H9 (cell line): Measurements from ENCODE around the gene CALHM5. TPM values are rescaled to one million over a fixed set of nuclear protein-coding genes. Genes with fewer than 3 reads are reported as not detected.

ENCODE experiments used
- DNase-seq: peaks from one replicate; pipeline ENCODE4 v3.0.0-alpha.2; 2017
- H2AFZ ChIP-seq: one replicate; pipeline ENCODE4 v1.6.1; 2013; ENCODE audit warnings: mild to moderate bottlenecking, low read length, control low read depth, moderate library complexity
- H2AK5ac ChIP-seq: 2 replicates; pipeline ENCODE4 v1.6.1; 2013; ENCODE audit warnings: low read length, control low read depth, mixed read lengths; ENCODE audit not compliant: insufficient read length
- H2BK120ac ChIP-seq: one replicate; pipeline ENCODE4 v1.6.1; 2013; ENCODE audit warnings: low read depth, mild to moderate bottlenecking, low read length, control low read depth, inconsistent platforms; ENCODE audit not compliant: poor library complexity, severe bottlenecking
- H2BK12ac ChIP-seq: 2 replicates; pipeline ENCODE4 v1.6.1; 2013; ENCODE audit warnings: low read length, control low read depth, mixed read lengths, low read depth; ENCODE audit not compliant: insufficient read length
- H2BK15ac ChIP-seq: 2 replicates; pipeline ENCODE4 v1.6.1; 2013; ENCODE audit warnings: low read depth, low read length, control low read depth
- H2BK20ac ChIP-seq: one replicate; pipeline ENCODE4 v1.6.1; 2013; ENCODE audit warnings: low read depth, mild to moderate bottlenecking, low read length, control low read depth, inconsistent platforms; ENCODE audit not compliant: poor library complexity, severe bottlenecking
- H2BK5ac ChIP-seq: 2 replicates; pipeline ENCODE4 v1.6.1; 2013; ENCODE audit warnings: low read length, control low read depth, mixed read lengths; ENCODE audit not compliant: insufficient read length
- H3K14ac ChIP-seq: 2 replicates; pipeline ENCODE4 v1.6.1; 2013; ENCODE audit warnings: low read length, control low read depth; ENCODE audit not compliant: insufficient read depth
- H3K18ac ChIP-seq: 2 replicates; pipeline ENCODE4 v1.6.1; 2013; ENCODE audit warnings: low read depth, mild to moderate bottlenecking, mixed read lengths, low read length, control low read depth; ENCODE audit not compliant: insufficient read length
- H3K23ac ChIP-seq: 2 replicates; pipeline ENCODE4 v1.6.1; 2013; ENCODE audit warnings: low read length, control low read depth, mixed read lengths, low read depth; ENCODE audit not compliant: insufficient read length
- H3K23me2 ChIP-seq: 2 replicates; pipeline ENCODE4 v1.6.1; 2013; ENCODE audit warnings: low read depth, mild to moderate bottlenecking, mixed read lengths, low read length, control low read depth; ENCODE audit not compliant: insufficient read length, poor library complexity, severe bottlenecking
- H3K27ac ChIP-seq: 2 replicates; pipeline ENCODE4 v1.5.1; 2013; ENCODE audit warnings: low read length, control low read depth, mixed read lengths, low read depth; ENCODE audit not compliant: insufficient read length
- H3K27me3 ChIP-seq: 2 replicates; pipeline ENCODE4 v1.6.1; 2013; ENCODE audit warnings: low read length, control low read depth, inconsistent platforms; ENCODE audit not compliant: insufficient read depth
- H3K4ac ChIP-seq: 2 replicates; pipeline ENCODE4 v1.6.1; 2013; ENCODE audit warnings: low read depth, mild to moderate bottlenecking, control low read depth, inconsistent platforms, low read length, moderate library complexity
- H3K4me1 ChIP-seq: 2 replicates; pipeline ENCODE4 v1.6.1; 2013; ENCODE audit warnings: low read length, control low read depth, inconsistent platforms; ENCODE audit not compliant: insufficient read depth
- H3K4me2 ChIP-seq: 2 replicates; pipeline ENCODE4 v1.6.1; 2013; ENCODE audit warnings: low read length, control low read depth, mixed read lengths; ENCODE audit not compliant: insufficient read length, insufficient read depth
- H3K56ac ChIP-seq: 2 replicates; pipeline ENCODE4 v1.6.1; 2013; ENCODE audit warnings: low read depth, mild to moderate bottlenecking, mixed read lengths, low read length, control low read depth; ENCODE audit not compliant: insufficient read length
- H3K79me1 ChIP-seq: 2 replicates; pipeline ENCODE4 v1.6.1; 2013; ENCODE audit warnings: low read depth, mild to moderate bottlenecking, moderate library complexity, low read length, control low read depth, inconsistent platforms; ENCODE audit not compliant: insufficient read depth, poor library complexity, severe bottlenecking
- H3K79me2 ChIP-seq: 2 replicates; pipeline ENCODE4 v1.6.1; 2013; ENCODE audit warnings: low read length, control low read depth, inconsistent platforms; ENCODE audit not compliant: insufficient read depth
- H3K9ac ChIP-seq: 2 replicates; pipeline ENCODE4 v1.6.1; 2013; ENCODE audit warnings: low read length, control low read depth, mixed read lengths; ENCODE audit not compliant: insufficient read length; ENCODE audit errors: extremely low read depth
- H3K9me3 ChIP-seq: one replicate; pipeline ENCODE4 v1.6.1; 2013; ENCODE audit warnings: low read depth, low read length, inconsistent platforms; ENCODE audit not compliant: control insufficient read depth
- H3T11ph ChIP-seq: one replicate; pipeline ENCODE4 v1.6.1; 2013; ENCODE audit warnings: mild to moderate bottlenecking, low read length, control low read depth, inconsistent platforms
- H4K20me1 ChIP-seq: one replicate; pipeline ENCODE4 v1.6.1; 2013; ENCODE audit not compliant: control insufficient read depth, insufficient read length, insufficient read depth
- H4K5ac ChIP-seq: 2 replicates; pipeline ENCODE4 v1.6.1; 2013; ENCODE audit warnings: low read depth, mild to moderate bottlenecking, mixed read lengths, low read length, control low read depth; ENCODE audit not compliant: insufficient read length
- H4K8ac ChIP-seq: replicated peaks from 2 replicates; pipeline ENCODE4 v1.6.1; 2013; ENCODE audit warnings: low read length, control low read depth, mixed read lengths, low read depth; ENCODE audit not compliant: insufficient read length
- H4K91ac ChIP-seq: 2 replicates; pipeline ENCODE4 v1.6.1; 2013; ENCODE audit warnings: low read depth, mild to moderate bottlenecking, moderate library complexity, mixed read lengths, low read length, control low read depth; ENCODE audit not compliant: insufficient read length
- H3K27ac Mint-ChIP-seq, 3 experiments: 2 replicates in 2 of 3; 3 replicates in 1 of 3; pipeline ENCODE4 v1.8.0; 2020 to 2021; ENCODE audit warnings: mixed read lengths in 3 of 3, mild to moderate bottlenecking in 1 of 3, moderate library complexity in 1 of 3
- H3K27me3 Mint-ChIP-seq: 2 replicates; pipeline ENCODE4 v1.8.0; 2021; ENCODE audit warnings: low read depth, mild to moderate bottlenecking, moderate library complexity, mixed read lengths
- H3K36me3 Mint-ChIP-seq, 3 experiments: 2 replicates in 2 of 3; 3 replicates in 1 of 3; pipeline ENCODE4 v1.8.0; 2020 to 2021; ENCODE audit warnings: low read depth in 3 of 3, mixed read lengths in 3 of 3; ENCODE audit not compliant: insufficient read depth in 1 of 3
- H3K4me1 Mint-ChIP-seq, 2 experiments: 2 replicates each; pipeline ENCODE4 v1.8.0; 2020; ENCODE audit warnings: mixed read lengths in 2 of 2
- H3K4me3 Mint-ChIP-seq, 2 experiments: 2 replicates in 1 of 2; 3 replicates in 1 of 2; pipeline ENCODE4 v1.8.0; 2020 to 2021; ENCODE audit warnings: mild to moderate bottlenecking in 2 of 2, mixed read lengths in 2 of 2, moderate library complexity in 1 of 2
- H3K9me3 Mint-ChIP-seq, 2 experiments: 2 replicates in 1 of 2; 3 replicates in 1 of 2; pipeline ENCODE4 v1.8.0; 2020; ENCODE audit warnings: mild to moderate bottlenecking in 2 of 2, mixed read lengths in 2 of 2, moderate library complexity in 1 of 2
- WGBS: extraction: QIAGEN DNeasy Blood & Tissue Kit; methylation state at CpG from one replicate; pipeline ENCODE4 v1.1.7; 2013; ENCODE audit warnings: missing lambda C conversion rate, low lambda C conversion rate, mixed read lengths; ENCODE audit not compliant: insufficient read length; ENCODE audit errors: extremely low coverage; 5-methylcytosine and 5-hydroxymethylcytosine counted together
- total RNA-seq: library from RNA; stranded (reverse); gene quantifications from 2 replicates; pipeline ENCODE4 v1.2.1, GENCODE V29; 2021
- TF ChIP-seq, protein P1 (sequence below): fragments of 200-600 bp; sonication (generic); conservative IDR thresholded peaks from 3 replicates; pipeline ENCODE4 v1.8.0; 2021; ENCODE audit warnings: antibody characterized with exemption, mild to moderate bottlenecking

The CALHM5 gene
- total RNA-seq, 1 experiment from 2014 or later, result 0.09 TPM

GRCh38 chr6:116556065-116556464 is 44.6 kb downstream of the CALHM5 start:
- Histone ChIP-seq H2AFZ (no peak overlapping the region), H3K27ac (no peak overlapping the region), H3K79me1 (no peaks in the 10 kb centered on the region), H3K4ac (no peak overlapping the region), H4K20me1 (no peaks in the 10 kb centered on the region), H2BK15ac (no peak overlapping the region), H3K23ac (no peak overlapping the region), H3K14ac (no peak overlapping the region), H2AK5ac (no peak overlapping the region), H3K9ac (no peak overlapping the region), H3K79me2 (no peaks in the 10 kb centered on the region), H4K5ac (no peak overlapping the region), H3K56ac (no peak overlapping the region), H4K8ac (no peak overlapping the region), H2BK120ac (no peak overlapping the region), H3K18ac (no peak overlapping the region), H3K23me2 (no peaks in the 10 kb centered on the region), H3T11ph (no peak overlapping the region), H2BK5ac (no peak overlapping the region), H2BK12ac (no peak overlapping the region), H4K91ac (no peak overlapping the region), H3K4me1 (no peaks in the 10 kb centered on the region), H3K4me2 (no peak overlapping the region), H3K27me3 (no peaks in the 10 kb centered on the region), H2BK20ac (no peak overlapping the region), H3K9me3 (no peaks in the 10 kb centered on the region)
- TF ChIP-seq, protein P1, sequence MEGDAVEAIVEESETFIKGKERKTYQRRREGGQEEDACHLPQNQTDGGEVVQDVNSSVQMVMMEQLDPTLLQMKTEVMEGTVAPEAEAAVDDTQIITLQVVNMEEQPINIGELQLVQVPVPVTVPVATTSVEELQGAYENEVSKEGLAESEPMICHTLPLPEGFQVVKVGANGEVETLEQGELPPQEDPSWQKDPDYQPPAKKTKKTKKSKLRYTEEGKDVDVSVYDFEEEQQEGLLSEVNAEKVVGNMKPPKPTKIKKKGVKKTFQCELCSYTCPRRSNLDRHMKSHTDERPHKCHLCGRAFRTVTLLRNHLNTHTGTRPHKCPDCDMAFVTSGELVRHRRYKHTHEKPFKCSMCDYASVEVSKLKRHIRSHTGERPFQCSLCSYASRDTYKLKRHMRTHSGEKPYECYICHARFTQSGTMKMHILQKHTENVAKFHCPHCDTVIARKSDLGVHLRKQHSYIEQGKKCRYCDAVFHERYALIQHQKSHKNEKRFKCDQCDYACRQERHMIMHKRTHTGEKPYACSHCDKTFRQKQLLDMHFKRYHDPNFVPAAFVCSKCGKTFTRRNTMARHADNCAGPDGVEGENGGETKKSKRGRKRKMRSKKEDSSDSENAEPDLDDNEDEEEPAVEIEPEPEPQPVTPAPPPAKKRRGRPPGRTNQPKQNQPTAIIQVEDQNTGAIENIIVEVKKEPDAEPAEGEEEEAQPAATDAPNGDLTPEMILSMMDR, result no peak
- H3K9me3 Mint-ChIP-seq, result no peaks in the 10 kb centered on the region
- no peak overlapping the region for H3K4me3 Mint-ChIP-seq
- DNase-seq, result no peak
- H3K36me3 Mint-ChIP-seq, result no peaks in the 10 kb centered on the region
- no peaks in the 10 kb centered on the region; the same call in 1 of the 2 replicates for H3K27me3 Mint-ChIP-seq
- H3K27ac Mint-ChIP-seq, result no peak overlapping the region
- no CpG with 5 or more reads among the region's 1 CpG for WGBS
- H3K4me1 Mint-ChIP-seq, result 0 out of 4 replicates have a peak, but pooled peaks cover 0 to under 1% of the 10 kb centered on the region in 2 experiments
